DMS79 (cell line): ENCODE results near the gene SIK3.

Experiments
- DNase-seq: peaks from one replicate; lab custom pipeline; 2025; lab: John Stamatoyannopoulos, UW

The SIK3 gene

DNA sequence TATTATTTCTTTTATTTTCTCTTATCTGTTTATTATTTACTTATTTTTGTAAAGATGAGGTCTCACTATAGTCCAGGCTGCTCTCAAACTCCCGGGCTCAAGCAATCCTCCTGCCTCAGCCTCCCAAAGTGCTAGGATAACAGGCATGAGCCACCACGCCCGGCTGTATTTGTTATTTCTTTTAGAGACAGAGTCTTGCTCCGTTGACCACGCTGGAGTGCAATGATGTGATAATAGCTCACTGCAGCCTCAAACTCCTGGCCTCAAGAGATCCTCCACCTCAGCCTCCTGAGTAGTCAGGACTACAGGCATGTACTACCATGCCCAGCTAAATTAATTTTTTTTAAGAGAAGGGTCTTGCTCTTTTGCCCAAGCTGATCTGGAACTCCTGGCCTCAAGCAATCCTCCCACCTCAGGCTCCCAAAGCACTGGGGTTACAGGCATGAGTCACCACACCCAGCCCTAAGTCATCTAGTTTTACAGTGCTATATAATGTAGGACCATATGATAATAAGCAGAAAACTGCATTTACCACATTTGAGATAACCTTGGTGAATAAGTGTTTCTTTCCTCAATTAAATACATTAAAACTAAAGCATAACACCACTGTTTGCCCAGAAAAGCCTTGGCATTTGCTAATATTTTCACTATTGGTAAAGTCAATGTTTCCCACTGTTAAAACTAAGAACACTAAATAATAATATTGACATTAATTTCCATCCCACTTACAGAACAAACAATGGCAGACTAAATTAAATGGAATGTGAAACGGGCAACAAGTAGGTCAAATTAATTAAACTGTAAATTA lies 127.5 kb downstream of the SIK3 start:
- no peak for DNase-seq

DNA sequence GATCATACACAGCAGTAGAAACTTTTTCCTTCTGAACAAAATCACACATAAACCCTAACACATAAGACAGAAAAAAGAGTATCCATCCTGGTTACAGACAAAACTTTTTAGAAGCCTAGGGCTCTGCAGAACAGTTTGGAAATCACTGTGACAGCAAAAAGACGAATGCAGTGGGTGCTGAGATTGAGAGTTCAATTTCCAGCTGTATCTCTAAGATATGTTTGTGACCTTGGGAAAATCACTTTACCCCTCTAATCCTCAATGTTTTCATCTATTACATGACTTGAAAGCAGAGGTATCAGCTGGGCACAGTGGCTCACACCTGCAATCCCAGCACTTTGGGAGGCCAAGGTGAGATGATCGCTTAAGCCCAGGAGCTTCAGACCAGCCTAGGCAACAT lies 128.5 kb downstream of the SIK3 start:
- no peak for DNase-seq

DNA sequence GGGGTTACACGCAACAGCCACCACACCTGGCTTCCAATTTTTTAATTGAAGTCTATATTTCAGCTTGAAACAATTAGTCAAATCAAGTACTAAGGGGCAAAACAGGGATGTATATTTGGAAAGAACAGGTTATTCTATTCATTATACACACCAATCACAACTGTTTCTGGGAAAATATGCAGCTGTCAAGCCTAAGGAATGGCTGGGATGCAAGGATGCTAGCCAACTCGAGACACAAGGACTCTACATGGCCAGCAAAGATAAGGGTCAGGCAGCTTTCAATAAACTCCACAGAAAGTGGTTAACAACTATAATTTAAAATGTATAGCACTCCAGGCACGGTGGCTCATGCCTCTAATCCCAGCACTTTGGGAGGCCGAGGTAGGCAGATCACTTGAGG lies 134.0 kb downstream of the SIK3 start:
- DNase-seq: no peak

GRCh38 chr11:116963813-116964212 lies 134.4 kb downstream of the SIK3 start:
- no peak for DNase-seq

DNA sequence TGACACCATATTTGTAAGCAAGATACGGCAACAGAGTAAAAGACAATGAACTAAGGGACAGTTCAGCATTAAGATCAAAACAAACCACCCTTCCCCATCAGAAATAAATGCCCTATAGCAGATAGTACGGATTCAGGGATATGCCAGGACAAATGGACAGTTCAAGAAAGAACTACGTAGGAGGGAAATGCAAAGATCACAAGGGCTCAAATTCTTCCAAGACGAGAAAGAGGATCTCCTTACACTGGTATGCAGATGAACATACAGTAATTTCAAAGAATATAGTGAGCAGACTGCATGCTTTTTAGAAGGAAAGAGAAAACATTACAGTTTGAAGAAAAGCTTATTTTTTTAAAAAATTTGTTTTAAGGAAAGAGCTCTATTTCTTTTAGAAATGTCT lies 136.1 kb downstream of the SIK3 start:
- DNase-seq: no peak

- DNase-seq: no peak
Observed at GRCh38 chr11:116960930-116961329, 137.3 kb downstream of the SIK3 start.

- DNase-seq: no peak
Observed at GRCh38 chr11:116958246-116958645, 140.0 kb downstream of the SIK3 start.

- DNase-seq: no peak
Observed at GRCh38 chr11:116955949-116956348, 142.3 kb downstream of the SIK3 start.

DNA sequence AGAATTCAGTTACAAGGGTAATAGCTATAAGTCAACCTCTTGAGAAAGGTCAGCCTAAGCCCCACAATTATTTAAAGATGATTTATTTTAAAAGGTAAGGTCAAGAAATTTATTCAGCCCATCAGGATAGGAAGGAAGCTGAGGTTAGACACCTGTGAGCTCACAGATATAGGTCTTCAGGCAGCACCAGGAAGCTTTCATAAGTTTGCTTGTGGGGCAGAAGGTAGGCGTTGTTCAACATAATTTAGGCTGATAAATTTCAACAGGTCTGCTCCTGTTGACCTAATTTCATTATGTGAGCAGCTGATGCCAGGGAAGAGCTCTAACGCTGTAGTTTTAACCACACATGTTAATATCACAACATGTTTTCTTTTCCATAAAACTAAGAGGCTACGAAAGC lies 142.7 kb downstream of the SIK3 start:
- DNase-seq: no peak

GRCh38 chr11:116953530-116954285 lies 144.5 kb downstream of the SIK3 start:
- DNase-seq: no peak

- no peak for DNase-seq
Observed at GRCh38 chr11:116951762-116952161, 146.5 kb downstream of the SIK3 start.

DNA sequence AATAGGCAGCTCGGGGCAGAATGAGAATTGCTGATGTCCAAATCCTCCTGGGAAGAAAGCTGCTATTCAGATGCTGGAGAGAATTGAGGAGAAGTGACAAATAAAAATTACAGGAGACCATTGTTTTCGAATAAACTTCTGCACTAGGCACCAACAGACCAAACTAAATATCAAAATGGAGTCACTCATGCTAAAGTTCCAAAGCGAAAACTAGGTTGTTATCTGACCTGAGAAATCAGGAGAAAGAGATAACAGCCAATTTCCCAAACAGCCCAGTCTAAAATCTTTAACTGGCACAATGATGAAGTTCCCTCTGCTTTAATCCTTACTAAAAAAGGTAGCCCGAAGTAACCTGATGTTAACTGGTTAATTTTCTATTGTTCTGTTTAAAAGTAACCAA lies 148.0 kb downstream of the SIK3 start:
- DNase-seq: no peak

DNA sequence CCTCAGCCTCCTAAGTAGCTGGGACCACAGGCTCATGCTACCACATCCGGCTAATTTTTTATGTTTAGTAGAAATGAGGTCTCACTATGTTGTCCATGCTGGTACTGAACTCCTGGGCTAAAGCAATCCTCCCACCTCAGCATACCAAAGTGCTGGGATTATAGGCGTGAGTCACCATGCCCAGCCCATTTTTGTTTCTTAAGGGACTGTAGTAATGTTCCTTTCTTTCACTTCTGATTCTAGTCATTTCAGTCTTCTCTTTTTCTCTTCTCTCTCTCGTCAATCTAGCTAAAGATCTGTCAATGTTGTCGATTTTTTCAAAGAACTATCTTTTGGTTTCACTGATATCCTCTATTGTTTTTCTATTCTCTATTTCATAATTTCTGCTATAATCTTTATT lies 149.8 kb downstream of the SIK3 start:
- DNase-seq: no peak

GRCh38 chr11:116946414-116946813 lies 151.8 kb downstream of the SIK3 start:
- DNase-seq: no peak

DNA sequence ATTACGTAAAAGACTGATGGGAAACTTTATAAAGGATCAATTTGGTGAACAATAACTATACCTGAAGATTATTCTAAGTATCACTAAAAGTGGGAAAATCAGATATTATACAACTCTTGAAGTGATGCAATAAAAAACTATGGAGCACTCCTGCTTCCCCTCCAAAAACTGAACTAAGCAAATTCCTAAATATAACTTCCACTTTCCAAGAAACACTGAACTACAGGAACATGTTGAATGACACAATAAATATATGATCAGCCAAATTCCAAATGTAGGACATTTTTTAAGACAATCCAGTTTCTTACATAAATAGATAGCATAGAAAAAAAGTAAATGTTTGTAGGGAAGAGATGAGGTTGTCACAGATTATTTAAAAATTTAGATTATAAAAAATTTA lies 158.7 kb downstream of the SIK3 start:
- no peak for DNase-seq

GRCh38 chr11:116938471-116939070 lies 159.7 kb downstream of the SIK3 start:
- no peak for DNase-seq

DNA sequence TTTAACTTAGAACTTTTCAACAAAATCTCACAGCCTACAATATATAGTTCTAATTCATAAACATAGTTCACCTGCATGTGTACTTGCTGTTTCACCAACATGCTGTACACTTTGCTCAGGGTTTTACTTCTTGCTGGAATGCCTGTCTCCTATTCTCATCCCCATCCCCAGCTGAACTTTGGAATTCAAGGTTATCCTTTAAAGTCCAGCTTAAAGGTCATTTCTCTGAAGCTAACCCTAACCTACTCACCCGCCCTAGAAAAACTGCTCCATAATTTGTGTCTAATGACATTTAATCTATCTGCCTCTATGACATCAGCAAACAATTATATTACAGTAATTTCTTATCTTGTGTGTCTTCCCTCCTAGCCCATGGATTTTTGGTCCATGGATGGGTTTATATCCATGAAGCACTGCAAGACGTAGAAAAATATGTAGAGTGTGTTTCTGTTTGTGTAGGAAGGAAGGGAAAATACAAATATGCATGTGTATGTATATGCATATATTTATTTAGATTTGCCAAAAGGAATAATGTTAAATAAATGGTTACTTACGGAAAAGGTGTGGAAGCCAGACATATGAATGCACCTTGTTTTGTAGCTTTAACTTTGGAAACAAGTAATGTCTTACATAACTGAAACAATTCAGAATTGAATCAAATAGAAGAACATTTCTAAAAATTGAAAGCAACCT lies 161.3 kb downstream of the SIK3 start:
- DNase-seq: no peak

GRCh38 chr11:116935514-116935913 lies 162.7 kb downstream of the SIK3 start:
- DNase-seq: no peak

- DNase-seq: no peak
Observed at GRCh38 chr11:116935089-116935488, 163.1 kb downstream of the SIK3 start.

DNA sequence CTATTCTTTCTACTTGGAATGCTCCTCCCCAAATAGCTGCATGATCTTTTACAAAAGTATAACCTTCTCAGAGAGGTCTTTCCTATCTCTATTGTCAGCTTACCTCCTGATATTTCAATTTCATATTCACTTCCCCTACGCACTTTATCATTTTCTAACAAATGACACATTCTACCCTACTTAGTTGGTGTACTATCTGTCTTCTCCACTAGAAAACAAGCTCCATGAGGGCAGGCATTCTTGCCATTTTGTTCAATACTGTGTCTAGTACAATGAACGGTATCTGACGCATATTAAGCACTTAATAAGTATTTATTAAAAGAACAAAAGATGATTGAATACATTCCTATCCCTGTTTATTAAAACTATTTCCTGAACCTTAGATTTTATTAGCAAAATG lies 164.3 kb downstream of the SIK3 start:
- no peak for DNase-seq

GRCh38 chr11:116932181-116932580 lies 166.0 kb downstream of the SIK3 start:
- DNase-seq: no peak

- DNase-seq: no peak
Observed at GRCh38 chr11:116931206-116931953, 166.8 kb downstream of the SIK3 start.
